WTC11 (cell line): ENCODE data around the gene PRELID1.

Source experiments
- CTCF ChIP-seq: fragments of 200-600 bp; IDR thresholded peaks from 2 replicates; pipeline ENCODE4 v1.8.0; 2022; ENCODE audit warnings: antibody characterized with exemption
- ELF4 ChIP-seq: sonication (generic); formaldehyde crosslinking; IDR thresholded peaks from 2 replicates; pipeline ENCODE4 v1.8.1; 2022; ENCODE audit warnings: low read depth, mild to moderate bottlenecking, moderate library complexity, missing genetic modification reagents
- GABPB1 ChIP-seq: sonication (generic); formaldehyde crosslinking; IDR thresholded peaks from 2 replicates; pipeline ENCODE4 v1.8.1; 2023; ENCODE audit warnings: mild to moderate bottlenecking, missing genetic modification reagents
- MLX ChIP-seq: sonication (generic); formaldehyde crosslinking; IDR thresholded peaks from 2 replicates; pipeline ENCODE4 v1.8.1; 2023; ENCODE audit warnings: mild to moderate bottlenecking, missing genetic modification reagents, moderate library complexity
- PRDM15 ChIP-seq: sonication (generic); formaldehyde crosslinking; IDR thresholded peaks from 2 replicates; pipeline ENCODE4 v1.8.0; 2022; ENCODE audit warnings: missing genetic modification reagents
- SP1 ChIP-seq: sonication (generic); formaldehyde crosslinking; conservative IDR thresholded peaks from 2 replicates; pipeline ENCODE4 v1.8.1; 2022; ENCODE audit warnings: missing genetic modification reagents

GRCh38 chr5:177312649-177313181 is 9.1 kb downstream of the PRELID1 start:
- TF ChIP-seq SP1 (CRISPR knock-in tag) (no peak), PRDM15 (CRISPR knock-in tag) (no peak), ELF4 (CRISPR knock-in tag) (no peak), CTCF (no peak), GABPB1 (CRISPR knock-in tag) (no peak), MLX (CRISPR knock-in tag) (peak; percentile 79; the same call in 1 of the 2 replicates)
